ENCODE data around the gene SRGN. TPM values are rescaled to one million over a fixed set of nuclear protein-coding genes. Genes with fewer than 3 reads are reported as not detected.

SRGN gene
- total and polyA plus RNA-seq, 10 of the 15 experiments (the other 5 are each of a cell fraction or from before 2014, with no cell fraction given), result 382 to 2,414 (median 885) TPM

GRCh38 chr10:69051303-69051702, 36.6 kb upstream of the SRGN start (continued):
- TF ChIP-seq TCF3 (IDR thresholded peaks at IDR 0.05; ENCODE audit: borderline replicate concordance, insufficient read depth, low read depth, low read length) (0 out of 2 replicates have a peak, but pooled peaks have one; percentile 8), NR2C2 (IDR thresholded peaks at IDR 0.05; ENCODE audit: borderline replicate concordance, control insufficient read depth, insufficient read length, low read depth) (no peak), ETV6 (conservative IDR thresholded peaks at IDR 0.05 in 1 of 2, IDR thresholded peaks at IDR 0.05 in 1 of 2; ENCODE audit: borderline replicate concordance in 1 of 2, low read depth in 1 of 2) (no peak), WRNIP1 (IDR thresholded peaks at IDR 0.05; ENCODE audit: borderline replicate concordance, low read depth, low read length) (no peak), MYC (IDR thresholded peaks at IDR 0.05; ENCODE audit: insufficient read depth, insufficient read length, insufficient replicate concordance, low read length, severe bottlenecking) (no peak), SP1 (IDR thresholded peaks at IDR 0.05; ENCODE audit: low read depth, low read length) (peak; percentile 56), RFX5 (IDR thresholded peaks at IDR 0.05; ENCODE audit: low read depth, low read length) (no peak), SIX5 (IDR thresholded peaks at IDR 0.05; ENCODE audit: low read depth, low read length, severe bottlenecking) (no peak), HSF1 (IDR thresholded peaks at IDR 0.05; ENCODE audit: low read depth, low read length) (no peak), SMAD1 (IDR thresholded peaks at IDR 0.05; ENCODE audit: low read depth, partially characterized antibody) (no peak), JUND (IDR thresholded peaks at IDR 0.05; ENCODE audit: low read depth, low read length) (no peak), NR2C1 (IDR thresholded peaks at IDR 0.05) (no peak), HCFC1 (IDR thresholded peaks at IDR 0.05; ENCODE audit: low read length) (no peak), BCLAF1 (IDR thresholded peaks at IDR 0.05) (no peak), LARP7 (IDR thresholded peaks at IDR 0.05) (no peak), SPI1 (IDR thresholded peaks at IDR 0.05; ENCODE audit: borderline replicate concordance, insufficient read depth, low read depth, low read length) (peak; percentile 92), TBL1XR1 (IDR thresholded peaks at IDR 0.05; ENCODE audit: low read depth, low read length) (no peak), STAT1 (conservative IDR thresholded peaks at IDR 0.05) (no peak), MEF2B (IDR thresholded peaks at IDR 0.05; ENCODE audit: partially characterized antibody, poor library complexity, severe bottlenecking) (no peak), STAT3 (IDR thresholded peaks at IDR 0.05; ENCODE audit: low read depth, low read length) (no peak)
- TF ChIP-seq, protein P1, sequence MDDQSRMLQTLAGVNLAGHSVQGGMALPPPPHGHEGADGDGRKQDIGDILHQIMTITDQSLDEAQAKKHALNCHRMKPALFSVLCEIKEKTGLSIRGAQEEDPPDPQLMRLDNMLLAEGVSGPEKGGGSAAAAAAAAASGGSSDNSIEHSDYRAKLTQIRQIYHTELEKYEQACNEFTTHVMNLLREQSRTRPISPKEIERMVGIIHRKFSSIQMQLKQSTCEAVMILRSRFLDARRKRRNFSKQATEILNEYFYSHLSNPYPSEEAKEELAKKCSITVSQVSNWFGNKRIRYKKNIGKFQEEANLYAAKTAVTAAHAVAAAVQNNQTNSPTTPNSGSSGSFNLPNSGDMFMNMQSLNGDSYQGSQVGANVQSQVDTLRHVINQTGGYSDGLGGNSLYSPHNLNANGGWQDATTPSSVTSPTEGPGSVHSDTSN (IDR thresholded peaks at IDR 0.05; ENCODE audit: insufficient replicate concordance, low read depth, low read length), result no peak
- TF ChIP-seq, protein P2, sequence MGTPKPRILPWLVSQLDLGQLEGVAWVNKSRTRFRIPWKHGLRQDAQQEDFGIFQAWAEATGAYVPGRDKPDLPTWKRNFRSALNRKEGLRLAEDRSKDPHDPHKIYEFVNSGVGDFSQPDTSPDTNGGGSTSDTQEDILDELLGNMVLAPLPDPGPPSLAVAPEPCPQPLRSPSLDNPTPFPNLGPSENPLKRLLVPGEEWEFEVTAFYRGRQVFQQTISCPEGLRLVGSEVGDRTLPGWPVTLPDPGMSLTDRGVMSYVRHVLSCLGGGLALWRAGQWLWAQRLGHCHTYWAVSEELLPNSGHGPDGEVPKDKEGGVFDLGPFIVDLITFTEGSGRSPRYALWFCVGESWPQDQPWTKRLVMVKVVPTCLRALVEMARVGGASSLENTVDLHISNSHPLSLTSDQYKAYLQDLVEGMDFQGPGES (IDR thresholded peaks at IDR 0.05), result no peak

All from GM12878 (cell line).